Stimulated activated naive CD8-positive, alpha-beta T cell treated with anti-CD3 and anti-CD28 coated beads, Interleukin-15, Interleukin-2, amounts not matched to agents 100 ng/mL and 50 ng/mL, for 24 hours (primary cell): ENCODE measurements around the gene FHOD3.

Experiments used
- H3K27ac Mint-ChIP-seq: one replicate; pipeline ENCODE4 v1.8.0; 2021; ENCODE audit warnings: mild to moderate bottlenecking, mixed read lengths
- H3K27me3 Mint-ChIP-seq: one replicate; pipeline ENCODE4 v1.8.0; 2021; ENCODE audit warnings: mixed read lengths
- H3K36me3 Mint-ChIP-seq: one replicate; pipeline ENCODE4 v1.8.0; 2021; ENCODE audit warnings: low read depth, mixed read lengths
- H3K4me1 Mint-ChIP-seq: one replicate; pipeline ENCODE4 v1.8.0; 2021; ENCODE audit warnings: low read depth, mixed read lengths
- H3K4me3 Mint-ChIP-seq: one replicate; pipeline ENCODE4 v1.8.0; 2021; ENCODE audit warnings: mild to moderate bottlenecking, mixed read lengths
- H3K9me3 Mint-ChIP-seq: one replicate; pipeline ENCODE4 v1.8.0; 2021; ENCODE audit warnings: mixed read lengths

FHOD3 gene

DNA sequence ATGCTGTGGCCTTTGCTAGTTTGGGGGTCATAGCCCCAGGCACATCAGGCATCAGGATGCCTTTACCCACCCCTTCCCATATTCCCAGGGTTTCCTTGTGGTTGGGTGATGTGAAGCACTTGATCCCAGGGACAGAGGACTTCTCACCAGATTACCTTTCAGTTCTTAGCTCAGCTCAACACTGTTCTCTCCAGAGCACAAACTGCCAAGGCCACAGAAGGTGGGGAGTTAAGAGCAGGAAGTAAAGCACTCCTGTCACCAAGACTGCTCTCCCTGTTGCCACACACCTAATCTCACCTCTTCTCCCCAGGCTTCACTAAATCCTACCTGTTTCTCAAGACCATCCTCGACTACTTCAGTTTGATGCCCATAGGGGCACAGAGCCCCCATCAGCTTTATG is 25.9 kb downstream of the FHOD3 start:
- Mint-ChIP-seq H3K4me3 (no peak overlapping the region), H3K9me3 (peaks cover 14% of the 10 kb centered on the region), H3K27ac (no peak overlapping the region), H3K27me3 (peaks cover 39% of the 10 kb centered on the region), H3K4me1 (no peaks in the 10 kb centered on the region), H3K36me3 (peaks cover 1% of the 10 kb centered on the region)

DNA sequence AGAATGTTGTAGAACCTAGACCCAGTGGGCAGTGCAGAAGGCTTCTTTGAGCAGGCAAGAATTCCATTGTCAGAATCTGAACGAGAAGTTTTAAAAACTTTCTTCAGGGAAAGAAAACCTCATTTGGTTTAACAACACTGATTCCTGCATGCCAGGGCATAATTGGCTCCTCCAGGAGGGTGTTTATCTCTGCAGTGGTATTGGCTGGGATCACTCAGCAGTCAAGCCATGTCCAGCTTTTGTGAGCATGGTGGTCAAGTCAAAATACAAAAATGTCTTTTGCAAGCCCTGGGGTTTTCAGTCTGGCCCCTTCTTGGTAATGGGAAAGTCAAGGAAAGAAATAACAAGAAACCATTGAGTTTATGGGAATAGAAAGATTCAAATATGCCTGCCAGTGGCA is 28.3 kb downstream of the FHOD3 start:
- Mint-ChIP-seq H3K4me3 (no peak overlapping the region), H3K36me3 (no peaks in the 10 kb centered on the region), H3K27ac (no peak overlapping the region), H3K4me1 (no peaks in the 10 kb centered on the region), H3K9me3 (no peaks in the 10 kb centered on the region), H3K27me3 (peaks cover 47% of the 10 kb centered on the region)

DNA sequence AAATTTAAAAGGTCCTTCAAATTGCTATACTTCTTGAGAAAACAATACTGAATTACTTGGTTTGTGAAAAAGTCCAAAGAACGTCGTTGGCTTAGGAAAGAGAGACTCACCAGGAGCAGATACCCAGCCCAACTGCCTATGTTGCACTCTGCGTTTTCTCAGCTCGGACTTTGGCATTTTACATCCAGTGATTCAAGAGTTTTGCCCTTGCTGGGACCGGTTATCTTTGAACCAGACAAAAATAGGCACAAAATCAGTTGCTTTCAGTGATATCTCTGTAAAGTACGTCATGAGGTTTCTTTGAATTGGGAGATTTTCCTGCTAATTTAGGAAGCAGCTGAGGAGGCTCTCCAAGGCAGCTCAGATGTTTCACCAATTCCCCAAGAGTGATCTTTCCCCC is 29.3 kb downstream of the FHOD3 start:
- H3K36me3 Mint-ChIP-seq = no peaks in the 10 kb centered on the region
- no peaks in the 10 kb centered on the region for H3K4me1 Mint-ChIP-seq
- no peaks in the 10 kb centered on the region for H3K9me3 Mint-ChIP-seq
- H3K27ac Mint-ChIP-seq = no peak overlapping the region
- H3K27me3 Mint-ChIP-seq = peaks cover 44% of the 10 kb centered on the region
- H3K4me3 Mint-ChIP-seq = no peak overlapping the region

DNA sequence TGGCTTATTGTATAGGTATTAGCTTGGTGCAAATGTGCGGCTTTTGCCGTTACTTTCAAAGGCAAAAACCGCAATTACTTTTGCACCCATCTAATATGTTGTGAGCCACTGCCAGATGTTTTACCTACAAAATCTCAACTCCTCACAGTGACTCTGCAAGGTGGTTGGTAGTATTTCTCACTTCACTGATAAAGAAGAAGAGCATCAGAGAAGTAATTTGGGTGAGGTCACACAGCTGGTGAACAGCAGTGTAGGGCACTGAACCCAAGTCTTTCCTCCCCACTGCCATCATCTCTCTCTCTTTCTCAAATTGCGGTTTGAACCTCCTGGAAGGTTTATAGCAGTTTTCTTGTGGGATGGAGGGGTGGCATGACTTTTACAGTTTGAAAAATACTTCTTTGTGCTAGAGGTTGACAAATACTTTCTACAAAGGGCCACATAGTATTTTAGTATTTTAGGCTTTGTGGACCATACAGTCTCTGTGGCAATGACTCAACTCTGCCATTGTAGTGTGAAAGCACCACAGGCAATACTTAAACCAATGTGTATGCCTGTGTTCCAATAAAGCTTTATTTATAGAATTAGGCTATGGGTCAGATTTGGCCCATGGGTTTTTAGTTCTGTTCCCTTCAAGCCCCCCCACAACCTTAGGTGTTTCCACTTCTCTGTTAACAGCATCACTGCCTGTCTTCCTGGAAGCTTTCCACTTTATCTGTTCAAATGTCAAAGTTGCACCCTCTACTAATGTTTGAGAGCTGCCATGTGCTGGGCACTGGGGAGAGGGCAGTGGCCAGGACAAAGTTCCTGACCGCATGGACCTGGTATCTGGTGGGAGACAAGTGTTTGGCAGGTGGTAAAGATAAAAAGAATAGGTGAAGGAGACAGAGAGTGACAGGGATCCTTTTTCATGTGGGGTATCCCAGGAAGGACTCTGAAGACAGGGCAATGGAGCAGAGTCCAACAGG is 30.1 kb downstream of the FHOD3 start:
- Mint-ChIP-seq H3K27ac (no peak overlapping the region), H3K4me3 (no peak overlapping the region), H3K9me3 (no peaks in the 10 kb centered on the region), H3K36me3 (no peaks in the 10 kb centered on the region), H3K27me3 (peaks cover 41% of the 10 kb centered on the region), H3K4me1 (no peaks in the 10 kb centered on the region)

DNA sequence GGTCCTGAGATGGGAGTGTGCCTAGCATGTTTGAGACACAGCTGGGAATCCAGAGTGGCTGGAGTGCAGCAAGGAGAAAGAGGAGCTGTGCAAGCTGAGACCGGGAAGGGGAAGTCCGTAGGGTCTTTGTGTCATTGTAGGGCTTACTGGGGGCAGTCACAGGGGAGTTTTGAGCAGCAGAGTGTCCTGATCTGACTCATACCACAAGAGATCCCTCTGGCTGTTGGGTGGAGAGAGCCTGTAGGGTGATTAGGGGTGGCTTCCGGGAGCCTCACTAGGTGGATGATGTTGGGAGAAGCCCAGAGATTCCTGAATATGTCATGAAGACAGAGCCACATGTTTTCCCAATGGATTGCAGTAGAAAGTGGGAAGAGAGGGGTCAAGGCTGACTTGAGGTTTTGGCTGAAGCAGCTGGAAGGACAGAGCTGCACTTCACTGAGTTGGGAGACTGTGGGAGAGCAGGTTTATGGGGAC is 30.9 kb downstream of the FHOD3 start:
- H3K36me3 Mint-ChIP-seq = no peaks in the 10 kb centered on the region
- no peaks in the 10 kb centered on the region for H3K4me1 Mint-ChIP-seq
- H3K27me3 Mint-ChIP-seq = peaks cover 41% of the 10 kb centered on the region
- no peaks in the 10 kb centered on the region for H3K9me3 Mint-ChIP-seq
- H3K27ac Mint-ChIP-seq = no peak overlapping the region
- no peak overlapping the region for H3K4me3 Mint-ChIP-seq

DNA sequence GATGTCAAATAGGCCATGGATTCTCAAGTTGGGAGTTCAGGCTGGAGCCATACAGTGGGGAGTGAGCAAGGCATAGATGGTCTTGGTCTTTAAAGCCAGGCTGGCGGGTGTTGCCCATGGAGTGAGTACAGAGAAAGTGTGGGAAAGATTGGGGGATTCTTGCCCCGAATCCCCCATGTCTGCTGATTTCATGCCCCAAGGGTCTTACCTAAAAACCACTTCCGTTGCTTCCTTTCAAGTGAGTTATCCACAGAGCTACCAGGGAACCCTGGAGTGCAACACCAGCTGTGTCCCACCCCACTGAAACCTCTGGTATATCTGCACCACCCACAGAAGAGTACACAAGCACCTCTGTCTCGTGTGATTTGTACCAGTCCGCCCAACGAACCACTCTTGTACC is 31.4 kb downstream of the FHOD3 start:
- Mint-ChIP-seq H3K4me1 (no peaks in the 10 kb centered on the region), H3K4me3 (no peak overlapping the region), H3K27ac (no peak overlapping the region), H3K36me3 (no peaks in the 10 kb centered on the region), H3K27me3 (peaks cover 40% of the 10 kb centered on the region), H3K9me3 (no peaks in the 10 kb centered on the region)

DNA sequence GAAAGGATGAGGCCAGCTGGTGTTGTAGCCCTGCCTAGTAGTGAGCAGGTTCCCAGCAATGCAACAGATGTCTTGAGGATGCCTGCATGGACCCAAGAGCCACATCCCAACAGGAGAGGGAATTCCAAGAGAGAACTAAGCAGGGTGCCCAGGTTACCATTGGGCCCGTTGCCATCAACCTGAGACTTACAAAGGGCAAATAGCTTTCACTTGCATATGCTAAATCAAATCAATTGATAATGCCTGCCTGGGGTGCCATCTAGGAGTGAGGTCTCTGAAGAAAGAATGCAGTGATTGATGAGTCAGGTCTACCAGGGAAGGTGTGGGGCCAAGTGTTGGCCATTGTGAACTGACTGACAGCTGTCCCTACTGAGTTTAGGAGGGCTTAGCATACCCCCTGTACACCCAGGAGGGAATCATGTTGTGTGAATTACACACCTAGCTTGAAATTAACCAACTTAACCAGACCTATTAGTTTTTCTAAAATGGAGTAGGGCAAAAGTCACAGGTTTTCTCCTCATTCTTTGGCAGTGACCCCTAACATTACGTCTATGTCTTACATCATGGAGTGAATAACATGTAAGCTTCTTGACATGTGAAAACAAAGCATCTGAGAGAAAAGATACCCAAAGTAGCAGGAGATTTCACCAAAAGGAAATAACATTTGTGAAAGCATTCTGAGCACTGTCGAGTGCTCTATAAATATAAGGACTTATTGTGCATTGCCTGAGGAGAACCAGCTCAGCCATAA is 32.3 kb downstream of the FHOD3 start:
- Mint-ChIP-seq H3K4me1 (no peaks in the 10 kb centered on the region), H3K4me3 (no peak overlapping the region), H3K9me3 (no peaks in the 10 kb centered on the region)

DNA sequence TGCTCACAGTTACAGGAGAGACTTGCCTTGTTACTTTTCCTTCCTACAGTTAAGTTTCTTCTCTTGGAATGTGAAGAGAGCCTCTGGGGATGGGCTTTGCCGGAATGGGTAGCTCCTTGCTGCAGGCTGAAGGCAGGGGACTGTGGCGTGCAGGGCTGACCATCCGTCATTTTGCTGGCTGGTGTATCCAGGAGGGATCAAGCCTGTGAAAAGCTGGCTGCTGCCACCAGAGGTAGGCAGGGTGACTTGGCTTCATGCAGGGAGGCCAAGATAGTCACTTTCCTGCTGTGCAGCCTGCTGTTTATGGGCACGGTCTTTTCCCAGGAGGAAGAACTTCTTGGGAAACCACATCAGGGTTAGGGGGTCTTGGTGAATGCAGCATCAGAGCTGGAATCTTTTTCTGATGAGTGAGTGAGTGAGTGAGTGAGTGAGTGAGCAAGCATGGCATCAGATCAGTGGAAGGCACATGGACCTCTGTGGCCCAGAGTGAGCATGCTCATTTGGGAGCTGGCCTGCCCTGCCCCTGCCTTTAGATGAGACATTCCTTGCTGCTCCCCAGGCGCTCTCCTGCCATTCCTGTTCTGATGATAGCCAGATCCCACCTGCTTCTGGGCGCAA is 33.0 kb downstream of the FHOD3 start:
- no peak overlapping the region for H3K27ac Mint-ChIP-seq
- H3K36me3 Mint-ChIP-seq = no peaks in the 10 kb centered on the region
- no peaks in the 10 kb centered on the region for H3K4me1 Mint-ChIP-seq
- no peak overlapping the region for H3K4me3 Mint-ChIP-seq
- peaks cover 32% of the 10 kb centered on the region for H3K27me3 Mint-ChIP-seq
- H3K9me3 Mint-ChIP-seq = no peaks in the 10 kb centered on the region

More for the DNA sequence above, 32.3 kb downstream of the FHOD3 start:
- H3K36me3 Mint-ChIP-seq = no peaks in the 10 kb centered on the region
- peaks cover 36% of the 10 kb centered on the region for H3K27me3 Mint-ChIP-seq
- no peak overlapping the region for H3K27ac Mint-ChIP-seq

DNA sequence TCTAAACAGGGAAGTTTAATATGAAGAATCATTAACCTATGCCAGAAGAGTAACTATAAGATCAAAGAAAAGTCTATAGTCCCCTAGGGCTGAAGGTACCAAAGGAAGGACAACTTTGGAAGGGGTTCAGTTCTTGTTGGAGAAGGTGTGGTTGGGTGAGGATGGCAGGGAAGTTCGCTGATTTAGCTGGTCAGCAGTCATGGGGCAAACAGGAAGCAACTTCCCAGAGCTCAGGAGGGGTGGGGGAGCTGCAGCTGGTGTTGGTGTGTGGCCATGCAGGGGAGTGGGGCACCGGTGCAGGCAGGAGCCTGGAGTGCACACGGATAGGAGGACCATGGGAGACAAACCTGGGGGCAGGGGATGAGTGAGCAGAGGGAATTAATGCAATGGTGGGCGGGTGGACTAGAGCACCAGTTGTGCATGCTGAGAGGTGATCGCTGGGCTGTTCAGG is 34.0 kb downstream of the FHOD3 start:
- Mint-ChIP-seq H3K4me1 (no peaks in the 10 kb centered on the region), H3K9me3 (no peaks in the 10 kb centered on the region), H3K36me3 (no peaks in the 10 kb centered on the region), H3K27me3 (peaks cover 31% of the 10 kb centered on the region), H3K4me3 (no peak overlapping the region), H3K27ac (no peak overlapping the region)

DNA sequence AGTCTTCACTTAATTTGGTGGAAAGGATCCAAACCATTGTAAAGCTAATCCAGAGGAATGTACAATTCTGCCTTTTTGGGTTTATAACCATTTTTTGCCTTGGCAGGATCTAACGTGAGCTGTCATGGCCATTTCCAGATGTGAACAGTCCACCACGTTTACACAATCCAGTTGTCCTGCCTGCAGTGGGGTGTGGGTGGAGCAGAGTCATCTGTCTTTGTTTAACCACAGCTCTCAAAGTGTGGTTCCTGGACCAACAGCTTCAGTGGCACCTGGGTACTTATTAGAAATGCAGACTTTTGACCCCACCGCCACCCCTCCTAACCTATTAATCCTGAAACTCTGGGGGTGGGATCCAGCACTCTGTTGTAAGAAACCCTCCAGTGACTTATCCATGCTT is 35.9 kb downstream of the FHOD3 start:
- Mint-ChIP-seq H3K36me3 (no peaks in the 10 kb centered on the region), H3K4me3 (no peak overlapping the region), H3K27ac (no peak overlapping the region), H3K9me3 (no peaks in the 10 kb centered on the region), H3K27me3 (peaks cover 21% of the 10 kb centered on the region), H3K4me1 (no peaks in the 10 kb centered on the region)

DNA sequence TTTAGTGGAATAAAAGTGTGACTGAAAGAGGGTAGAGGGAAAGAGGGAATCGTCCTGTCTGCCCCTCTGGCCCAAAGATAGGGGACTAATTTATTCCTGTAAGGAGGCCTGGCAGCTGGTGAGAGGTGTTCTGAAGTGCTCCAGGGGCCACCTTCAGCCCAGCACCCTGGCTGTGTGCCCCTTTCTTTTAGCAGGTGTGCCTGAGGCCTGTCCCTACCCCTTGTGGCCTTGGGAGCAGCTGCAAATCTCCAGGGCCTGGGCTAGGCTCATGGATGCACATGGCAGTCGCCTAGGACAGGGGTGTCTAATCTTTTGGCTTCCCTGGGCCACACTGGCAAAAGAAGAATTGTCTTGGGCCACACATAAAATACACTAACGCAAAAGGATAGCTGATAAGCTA is 37.3 kb downstream of the FHOD3 start:
- no peak overlapping the region for H3K27ac Mint-ChIP-seq
- H3K4me3 Mint-ChIP-seq = no peak overlapping the region
- no peaks in the 10 kb centered on the region for H3K4me1 Mint-ChIP-seq
- peaks cover 8% of the 10 kb centered on the region for H3K27me3 Mint-ChIP-seq
- no peaks in the 10 kb centered on the region for H3K36me3 Mint-ChIP-seq
- H3K9me3 Mint-ChIP-seq = no peaks in the 10 kb centered on the region

DNA sequence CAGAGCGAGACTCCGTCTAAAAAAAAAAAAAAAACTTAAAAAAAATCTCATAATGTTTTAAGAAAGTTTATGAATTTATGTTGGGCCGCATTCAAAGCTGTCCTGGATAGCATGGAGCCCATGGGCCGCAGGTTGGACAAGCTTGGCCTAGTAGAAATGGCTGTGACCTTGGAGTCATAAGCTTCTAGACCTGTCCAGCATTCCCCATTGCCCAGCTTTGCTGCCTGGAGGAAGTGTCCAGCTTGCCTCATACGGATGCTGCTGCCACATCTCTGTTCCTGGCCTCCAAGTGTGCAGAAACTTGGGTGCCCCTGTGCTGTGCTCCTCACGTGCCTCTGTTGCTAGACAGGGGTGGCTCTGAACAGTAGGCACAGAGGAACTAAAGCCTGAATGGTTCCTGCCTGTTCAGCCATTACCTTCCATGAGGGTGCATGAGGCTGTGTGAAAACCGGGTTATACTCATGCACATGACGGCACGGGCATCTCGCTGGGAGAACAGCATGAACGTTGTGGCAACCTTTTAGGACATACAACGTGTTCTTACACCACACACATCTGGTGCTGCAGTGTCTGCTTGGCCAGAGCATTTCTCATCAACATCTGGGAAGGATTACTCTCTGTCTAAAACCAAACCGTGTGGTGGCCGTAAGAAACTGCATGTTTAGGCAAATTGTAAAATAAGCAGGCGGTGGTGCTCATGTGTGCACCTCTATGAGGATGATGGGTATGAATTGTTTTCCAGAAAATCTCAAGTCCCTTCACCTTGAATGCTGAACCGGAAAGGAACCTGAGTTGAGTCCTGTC is 38.2 kb downstream of the FHOD3 start:
- no peak overlapping the region for H3K27ac Mint-ChIP-seq
- peaks cover 4% of the 10 kb centered on the region for H3K27me3 Mint-ChIP-seq
- no peak overlapping the region for H3K4me3 Mint-ChIP-seq
- no peaks in the 10 kb centered on the region for H3K36me3 Mint-ChIP-seq
- H3K4me1 Mint-ChIP-seq = no peaks in the 10 kb centered on the region
- H3K9me3 Mint-ChIP-seq = no peaks in the 10 kb centered on the region

DNA sequence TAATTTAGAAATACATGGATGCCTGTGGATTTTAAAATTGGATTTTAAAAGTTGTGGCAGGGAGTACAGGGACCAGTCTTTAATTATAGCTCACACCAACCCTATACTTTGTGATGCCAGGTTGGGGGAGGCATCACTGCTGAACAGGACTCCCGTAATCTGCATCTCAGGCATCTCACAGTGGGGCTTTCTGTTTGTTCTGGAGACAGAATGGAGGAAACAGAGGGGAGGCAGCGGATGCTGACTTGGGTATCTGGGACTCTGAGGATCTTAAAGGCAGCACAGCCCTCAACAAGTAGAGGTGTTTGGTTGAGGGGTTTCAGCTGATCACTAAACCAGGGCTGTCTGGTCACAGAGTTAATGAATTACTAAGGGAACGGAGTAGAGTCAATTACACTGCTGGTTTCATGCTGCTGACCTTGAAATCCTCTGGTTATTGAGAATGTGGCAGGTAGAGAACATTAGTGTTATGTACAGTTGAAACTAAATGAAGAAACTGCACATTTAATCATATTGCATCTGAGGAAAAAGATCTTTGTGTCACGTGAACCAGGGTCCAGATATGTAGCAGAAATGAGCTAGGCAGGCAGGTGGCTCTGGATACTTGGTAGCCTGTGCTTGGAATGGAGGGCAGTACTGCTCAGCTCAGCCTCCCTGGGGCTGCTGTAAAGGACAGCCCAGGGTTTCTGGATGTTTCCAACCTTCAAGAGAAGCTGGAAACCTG is 40.3 kb downstream of the FHOD3 start:
- H3K36me3 Mint-ChIP-seq = no peaks in the 10 kb centered on the region
- H3K4me3 Mint-ChIP-seq = no peak overlapping the region
- H3K27me3 Mint-ChIP-seq = peaks cover 13% of the 10 kb centered on the region
- no peaks in the 10 kb centered on the region for H3K4me1 Mint-ChIP-seq
- H3K27ac Mint-ChIP-seq = no peak overlapping the region
- H3K9me3 Mint-ChIP-seq = no peaks in the 10 kb centered on the region

DNA sequence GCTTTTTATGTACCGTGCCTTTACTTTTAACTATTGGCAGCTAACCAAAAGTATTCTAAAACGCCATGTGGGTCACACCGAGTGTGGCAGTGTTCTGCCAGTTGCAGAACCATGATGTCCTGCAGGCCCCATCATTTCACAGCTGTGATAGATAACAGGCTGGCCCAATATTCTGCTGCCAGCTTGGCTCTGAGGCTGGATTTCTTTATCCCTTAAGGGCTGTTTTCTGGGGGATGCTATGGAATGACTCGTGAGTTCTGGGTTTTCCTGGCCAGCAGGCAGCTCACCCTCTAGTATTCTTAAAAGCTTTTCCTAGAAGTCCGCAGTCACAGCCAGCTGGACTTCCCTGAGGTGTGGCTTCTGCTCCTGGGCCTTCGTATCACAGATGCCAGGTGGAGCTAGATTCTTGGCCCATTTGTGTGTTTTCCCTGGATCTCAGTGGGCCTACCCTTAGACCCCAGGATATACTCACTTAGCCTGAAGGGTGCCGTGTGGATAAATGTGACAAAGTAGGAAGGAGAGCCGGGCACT is 41.0 kb downstream of the FHOD3 start:
- no peak overlapping the region for H3K4me3 Mint-ChIP-seq

More for the DNA sequence above, 41.0 kb downstream of the FHOD3 start:
- Mint-ChIP-seq H3K36me3 (no peaks in the 10 kb centered on the region), H3K27ac (no peak overlapping the region), H3K27me3 (peaks cover 13% of the 10 kb centered on the region), H3K9me3 (no peaks in the 10 kb centered on the region), H3K4me1 (no peaks in the 10 kb centered on the region)
